Fibroblast of lung (primary cell): ENCODE results near the gene DLAT. TPM values are rescaled to one million over a fixed set of nuclear protein-coding genes. Genes with fewer than 3 reads are reported as not detected.

ENCODE experiments used
- DNase-seq, 2 donors: peaks; one replicate each; pipeline versions ENCODE4 v3.0.0 to v3.0.0-alpha.2; 2010; ENCODE audit warnings: low read depth in 2 of 2
- H2AFZ ChIP-seq: 2 replicates; pipeline ENCODE4 v1.5.1; 2012; ENCODE audit warnings: low read length, control low read depth, inconsistent platforms
- H3K27ac ChIP-seq: 2 replicates; pipeline ENCODE4 v1.5.1; 2011; ENCODE audit warnings: low read length, control low read depth; ENCODE audit not compliant: insufficient read depth
- H3K27me3 ChIP-seq: 2 replicates; pipeline ENCODE4 v1.5.1; 2011; ENCODE audit warnings: mild to moderate bottlenecking, low read length; ENCODE audit not compliant: control insufficient read depth, insufficient read depth
- H3K36me3 ChIP-seq: 2 replicates; pipeline ENCODE4 v1.5.1; 2011; ENCODE audit warnings: low read length; ENCODE audit not compliant: control insufficient read depth, insufficient read depth
- H3K4me1 ChIP-seq: 2 replicates; pipeline ENCODE4 v1.5.1; 2011; ENCODE audit warnings: low read length; ENCODE audit not compliant: control insufficient read depth, insufficient read depth; ENCODE audit errors: extremely low read depth
- H3K4me2 ChIP-seq: 2 replicates; pipeline ENCODE4 v1.5.1; 2011; ENCODE audit warnings: low read length, control low read depth; ENCODE audit not compliant: insufficient read depth; ENCODE audit errors: extremely low read depth
- H3K4me3 ChIP-seq, 4 experiments: fragments of 200-600 bp in 1 of 4; sonication (generic) in 1 of 4; replicated peaks in 1 of 4; 2 replicates each; pipeline ENCODE4 v1.5.1; 2011 to 2016; ENCODE audit warnings: low read length in 4 of 4, low read depth in 3 of 4, mild to moderate bottlenecking in 3 of 4, control low read depth in 2 of 4, inconsistent platforms in 1 of 4, mixed read lengths in 1 of 4; ENCODE audit not compliant: insufficient read depth in 1 of 4; ENCODE audit errors: control extremely low read depth in 1 of 4
- H3K79me2 ChIP-seq: 2 replicates; pipeline ENCODE4 v1.5.1; 2012; ENCODE audit warnings: mild to moderate bottlenecking, low read length, inconsistent platforms; ENCODE audit not compliant: control insufficient read depth, insufficient read depth
- H3K9ac ChIP-seq: 2 replicates; pipeline ENCODE4 v1.5.1; 2011; ENCODE audit warnings: mild to moderate bottlenecking, low read length, control low read depth; ENCODE audit not compliant: insufficient read depth
- H3K9me3 ChIP-seq: 2 replicates; pipeline ENCODE4 v1.5.1; 2012; ENCODE audit warnings: low read depth, low read length; ENCODE audit not compliant: control insufficient read depth, insufficient read depth
- H4K20me1 ChIP-seq: 2 replicates; pipeline ENCODE4 v1.5.1; 2011; ENCODE audit warnings: low read length; ENCODE audit not compliant: control insufficient read depth, insufficient read depth; ENCODE audit errors: extremely low read depth
- CTCF ChIP-seq, 2 donors: IDR thresholded peaks in 1 of 2; conservative IDR thresholded peaks in 1 of 2; 1 replicate in 1 of 2; 2 replicates in 1 of 2; pipeline ENCODE4 v1.5.1; 2011 to 2012; ENCODE audit warnings: low read length in 2 of 2, control low read depth in 1 of 2, inconsistent platforms in 1 of 2, low read depth in 1 of 2, mild to moderate bottlenecking in 1 of 2
- EZH2 ChIP-seq: IDR thresholded peaks from 2 replicates; pipeline ENCODE4 v1.5.1; 2012; ENCODE audit warnings: low read length, control low read depth, mild to moderate bottlenecking; ENCODE audit errors: missing control alignments
- polyA plus RNA-seq, 2 donors: library from polyadenylated mRNA; depleted of rRNA in 1 of 2; stranded (reverse) in 1 of 2; unstranded in 1 of 2; fragments of >200 nt; gene quantifications; 2 replicates each; pipeline ENCODE4 v1.2.1, GENCODE V29; 2011 to 2012; ENCODE audit warnings: missing spikeins in 1 of 2
- total RNA-seq: library from RNA; depleted of rRNA; stranded (reverse); fragments of >200 nt; gene quantifications from 2 replicates; pipeline ENCODE4 v1.2.1, GENCODE V29; 2014

Gene DLAT
- total and polyA plus RNA-seq, 2 donors (not counting 1 experiment from before 2014, with no cell fraction given): 33.9 to 37.8 TPM

- Histone ChIP-seq H3K9ac (no peak overlapping the region), H3K79me2 (no peaks in the 10 kb centered on the region), H3K27me3 (no peaks in the 10 kb centered on the region), H4K20me1 (no peaks in the 10 kb centered on the region), H3K4me3 (no peak overlapping the region), H3K27ac (no peak overlapping the region), H2AFZ (no peak overlapping the region), H3K36me3 (peaks cover 4% of the 10 kb centered on the region), H3K9me3 (no peaks in the 10 kb centered on the region), H3K4me2 (no peak overlapping the region), H3K4me1 (no peaks in the 10 kb centered on the region)
- TF ChIP-seq CTCF (conservative IDR thresholded peaks at IDR 0.05 in 1 of 2, IDR thresholded peaks at IDR 0.05 in 1 of 2; ENCODE audit: low read depth in 1 of 2, low read length in 2 of 2) (no peak), EZH2 (no peak)
- no peak for DNase-seq
Observed at GRCh38 chr11:112057170-112057569, 32.0 kb downstream of the DLAT start.

GRCh38 chr11:112058103-112058502 lies 32.9 kb downstream of the DLAT start:
- H3K9ac ChIP-seq: no peak overlapping the region
- H3K79me2 ChIP-seq: no peaks in the 10 kb centered on the region
- H3K4me2 ChIP-seq: no peak overlapping the region
- no peaks in the 10 kb centered on the region for H3K27me3 ChIP-seq
- no peaks in the 10 kb centered on the region for H3K4me1 ChIP-seq
- no peaks in the 10 kb centered on the region for H4K20me1 ChIP-seq
- peaks cover 4% of the 10 kb centered on the region for H3K36me3 ChIP-seq
- no peak overlapping the region for H3K4me3 ChIP-seq
- TF ChIP-seq EZH2: no peak
- TF ChIP-seq CTCF (conservative IDR thresholded peaks at IDR 0.05 in 1 of 2, IDR thresholded peaks at IDR 0.05 in 1 of 2; ENCODE audit: low read depth in 1 of 2, low read length in 2 of 2): no peak
- no peak overlapping the region for H3K27ac ChIP-seq
- no peak overlapping the region for H2AFZ ChIP-seq
- H3K9me3 ChIP-seq: no peaks in the 10 kb centered on the region
- no peak for DNase-seq

- Histone ChIP-seq H3K79me2 (no peaks in the 10 kb centered on the region), H3K27ac (no peak overlapping the region), H4K20me1 (no peaks in the 10 kb centered on the region), H2AFZ (no peak overlapping the region), H3K9me3 (no peaks in the 10 kb centered on the region), H3K4me3 (no peak overlapping the region), H3K36me3 (peaks cover 5% of the 10 kb centered on the region), H3K9ac (no peak overlapping the region), H3K4me1 (no peaks in the 10 kb centered on the region), H3K4me2 (no peak overlapping the region), H3K27me3 (no peaks in the 10 kb centered on the region)
- no peak for TF ChIP-seq CTCF (conservative IDR thresholded peaks at IDR 0.05 in 1 of 2, IDR thresholded peaks at IDR 0.05 in 1 of 2; ENCODE audit: low read depth in 1 of 2, low read length in 2 of 2)
- peak in 1 of 2 donors; percentile 15 for DNase-seq
Observed at GRCh38 chr11:112062923-112063322, 37.7 kb downstream of the DLAT start.
